SKM-1 (cell line): ENCODE results near the gene GNG7.
"Not testable (repeated sequence)": the region's sequence is repeated elsewhere in the genome, so short reads cannot be mapped to it uniquely, and the experiment has no call there.

Experiments
- DNase-seq: peaks from one replicate; lab custom pipeline; 2025; ENCODE audit not compliant: unreplicated experiment; lab: John Stamatoyannopoulos, UW

Gene GNG7

DNA sequence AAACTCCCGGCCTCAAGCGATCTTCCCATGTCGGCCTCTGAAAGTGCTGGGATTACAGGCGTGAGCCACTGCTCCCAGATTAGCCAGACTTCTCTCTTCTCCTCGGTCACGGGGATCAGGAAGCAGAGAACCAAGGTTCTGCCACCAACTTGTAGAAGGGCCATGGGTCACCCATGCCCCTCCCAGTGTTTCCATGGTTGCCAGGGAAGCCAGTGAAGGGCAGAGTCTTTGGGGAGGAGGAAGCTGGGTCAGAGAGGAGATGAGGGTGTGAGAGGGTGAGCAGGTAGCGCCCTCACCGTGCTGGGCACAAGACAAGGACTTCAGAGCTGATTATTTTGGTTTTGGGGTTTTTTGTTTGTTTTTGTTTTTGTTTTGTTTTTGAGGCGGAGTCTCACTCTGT lies 77.1 kb downstream of the GNG7 start:
- DNase-seq = peak; percentile 21

DNA sequence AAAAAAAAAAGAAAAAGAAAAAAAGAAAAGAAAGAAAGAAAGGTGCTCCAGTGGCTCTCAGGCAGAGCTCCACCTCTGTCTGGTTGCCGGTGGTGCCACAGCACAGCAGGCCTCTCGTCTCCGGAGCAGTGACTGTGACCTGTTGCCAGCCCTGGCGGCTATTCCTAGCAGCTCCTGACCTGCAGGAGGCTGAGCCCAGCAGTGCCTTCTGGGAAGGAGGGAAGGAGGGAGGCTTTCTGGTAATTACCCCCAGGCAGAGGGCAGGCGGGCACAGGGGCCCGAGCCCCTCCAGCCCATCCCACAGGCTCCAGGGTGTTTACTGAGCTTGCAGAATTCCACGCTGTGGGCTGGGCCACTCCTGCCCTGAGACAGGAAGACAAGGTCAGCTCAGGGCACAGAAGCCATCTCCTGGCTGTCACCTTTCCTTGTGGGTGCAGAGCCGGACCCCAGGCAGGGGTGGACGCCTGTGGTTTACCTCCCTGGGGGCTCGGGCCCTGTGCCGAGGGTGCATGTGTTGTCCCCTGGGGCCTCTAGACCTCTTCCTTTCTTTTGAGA lies 77.9 kb downstream of the GNG7 start:
- no peak for DNase-seq

DNA sequence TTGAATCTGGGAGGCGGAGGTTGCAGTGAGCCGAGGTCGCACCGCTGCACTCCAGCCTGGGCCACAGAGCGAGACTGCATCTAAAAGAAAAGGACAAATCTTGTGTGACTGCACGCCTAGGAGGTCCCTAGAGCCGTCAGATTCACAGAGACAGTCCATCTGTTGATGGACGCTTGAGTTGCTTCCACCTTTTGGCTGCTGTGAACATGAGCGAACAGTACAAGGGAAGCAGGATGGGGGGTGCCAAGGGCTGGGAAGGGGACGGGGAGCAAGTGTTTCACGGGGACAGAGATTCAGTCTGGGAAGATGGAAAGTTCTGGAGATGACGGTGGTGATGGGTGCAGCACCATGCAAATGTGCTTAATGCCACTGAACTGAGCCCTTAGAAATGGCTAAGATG lies 78.7 kb downstream of the GNG7 start:
- DNase-seq = no peak

DNA sequence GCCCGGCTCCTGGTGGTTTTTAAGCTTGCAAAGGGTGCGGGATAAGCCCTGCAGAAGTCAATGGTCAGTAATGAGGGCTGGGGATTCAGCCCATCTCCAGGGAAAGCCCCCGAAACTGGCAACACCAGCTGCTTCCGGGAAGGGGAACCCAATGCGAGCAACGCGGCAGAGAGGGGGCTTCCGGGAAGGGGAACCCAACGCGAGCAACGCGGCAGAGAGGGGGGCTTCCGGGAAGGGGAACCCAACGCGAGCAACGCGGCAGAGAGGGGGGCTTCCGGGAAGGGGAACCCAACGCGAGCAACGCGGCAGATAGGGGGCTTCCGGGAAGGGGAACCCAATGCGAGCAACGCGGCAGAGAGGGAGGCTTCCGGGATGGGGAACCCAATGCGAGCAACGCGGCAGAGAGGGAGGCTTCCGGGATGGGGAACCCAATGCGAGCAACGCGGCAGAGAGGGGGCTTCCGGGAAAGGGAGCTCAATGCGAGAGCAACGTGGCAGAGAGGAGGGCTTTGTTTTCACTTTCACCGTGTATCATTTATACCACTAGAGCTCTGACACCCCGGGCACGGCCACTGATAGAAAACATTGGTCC lies 80.0 kb downstream of the GNG7 start:
- not testable (repeated sequence) for DNase-seq

DNA sequence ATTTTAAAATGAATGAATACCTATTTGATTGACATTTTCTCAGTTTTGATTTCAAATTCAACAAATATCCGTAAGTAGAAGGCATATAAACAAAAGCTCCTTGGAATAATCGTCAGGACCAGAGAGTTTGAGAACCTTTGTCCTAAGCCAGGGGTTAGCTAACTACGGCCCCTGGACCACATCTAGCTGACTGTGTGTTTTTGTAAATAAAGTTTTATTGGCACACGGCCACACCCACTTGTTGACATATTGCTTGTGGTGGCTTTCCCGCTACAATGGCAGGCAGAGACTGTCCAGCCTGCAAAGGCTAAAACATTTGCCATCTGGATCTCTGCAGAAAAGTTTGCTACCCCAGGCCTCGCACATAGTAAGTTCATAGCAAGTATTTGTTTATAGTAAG lies 83.4 kb downstream of the GNG7 start:
- no peak for DNase-seq

DNA sequence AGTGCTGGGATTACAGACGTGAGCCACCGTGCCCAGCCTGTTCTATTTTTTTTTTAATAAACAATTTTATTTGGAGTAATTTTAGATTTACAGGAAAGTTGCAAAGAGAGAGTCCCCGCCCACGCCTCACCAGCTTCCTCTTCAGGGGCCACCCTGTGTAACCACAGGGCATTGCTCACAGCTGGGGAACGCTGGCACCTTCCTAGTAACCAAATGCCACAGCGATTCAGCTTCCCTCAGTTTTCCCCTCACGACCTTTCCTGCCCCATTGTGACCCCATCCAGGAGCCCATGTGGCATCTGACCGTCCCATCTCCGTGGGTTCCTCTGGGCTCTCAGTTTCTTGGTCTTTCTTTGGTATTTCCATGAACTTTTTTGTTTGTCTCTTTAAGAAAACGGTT lies 83.9 kb downstream of the GNG7 start:
- peak; percentile 68 for DNase-seq

DNA sequence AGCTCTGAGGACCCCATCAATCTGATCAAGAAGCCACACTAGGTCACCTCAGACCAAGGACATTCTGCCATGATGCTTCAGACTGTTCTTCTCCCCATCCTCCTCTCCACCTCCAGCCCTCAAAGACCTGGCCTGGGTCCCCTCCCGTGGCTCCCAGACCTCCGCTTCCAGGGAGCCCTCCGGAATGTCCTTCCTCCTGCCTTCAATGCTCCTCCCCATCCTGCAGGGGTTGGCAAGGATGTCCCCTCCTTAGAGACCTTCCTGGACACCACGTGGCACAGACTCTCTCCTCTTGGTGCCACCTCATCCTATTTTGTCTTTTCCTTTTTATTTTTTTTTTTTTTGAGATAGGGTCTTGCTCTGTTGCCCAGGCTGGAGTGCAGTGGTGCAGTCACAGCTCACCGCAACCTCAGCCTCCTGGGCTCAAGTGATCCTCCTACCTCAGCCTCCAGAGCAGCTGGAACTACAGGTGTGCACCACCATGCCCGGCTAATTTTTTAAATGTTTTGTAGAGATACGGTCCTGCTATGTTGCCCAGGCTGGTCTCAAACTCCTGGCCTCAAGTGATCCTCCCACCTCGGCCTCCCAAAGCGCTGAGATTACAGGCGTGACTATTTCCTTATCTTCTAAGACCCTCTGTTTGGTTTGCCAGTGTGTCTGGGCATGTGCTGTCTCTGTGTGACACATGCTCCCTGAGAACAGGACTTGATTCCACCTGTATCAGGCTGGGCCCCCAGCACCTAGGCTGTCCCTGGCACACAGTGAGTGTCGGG lies 84.9 kb downstream of the GNG7 start:
- no peak for DNase-seq

DNA sequence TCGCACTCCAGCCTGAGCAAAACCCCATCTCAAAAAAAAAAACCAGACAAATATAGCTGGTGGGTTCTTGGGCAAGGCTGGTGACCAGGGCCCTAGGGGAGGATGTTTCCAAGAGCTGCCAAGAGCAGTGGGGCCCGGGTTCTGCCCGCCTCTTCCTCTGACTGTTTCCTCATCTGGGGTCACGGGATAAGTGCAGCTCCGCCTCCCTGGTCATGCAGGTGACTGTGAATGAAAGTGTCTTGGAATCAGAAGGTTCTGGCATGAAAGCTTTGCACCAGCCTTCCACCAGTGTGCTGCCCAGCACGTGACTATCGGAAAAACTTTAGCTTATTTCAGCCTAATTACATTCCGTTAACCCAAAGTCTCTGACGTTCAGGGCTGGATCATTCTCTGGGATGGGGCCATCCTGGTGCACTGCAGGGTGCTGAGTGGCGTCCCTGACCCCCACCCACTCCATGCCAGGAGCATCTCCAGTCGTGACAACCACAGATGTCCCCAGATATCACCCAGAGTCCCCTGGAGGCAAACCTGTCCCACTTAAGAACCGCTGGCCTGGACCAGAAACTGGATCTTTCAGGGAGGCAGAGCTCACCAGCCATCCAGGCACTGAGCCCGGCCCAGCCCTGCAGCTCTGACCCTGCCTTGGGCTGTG lies 85.6 kb downstream of the GNG7 start:
- DNase-seq = peak; percentile 35

DNA sequence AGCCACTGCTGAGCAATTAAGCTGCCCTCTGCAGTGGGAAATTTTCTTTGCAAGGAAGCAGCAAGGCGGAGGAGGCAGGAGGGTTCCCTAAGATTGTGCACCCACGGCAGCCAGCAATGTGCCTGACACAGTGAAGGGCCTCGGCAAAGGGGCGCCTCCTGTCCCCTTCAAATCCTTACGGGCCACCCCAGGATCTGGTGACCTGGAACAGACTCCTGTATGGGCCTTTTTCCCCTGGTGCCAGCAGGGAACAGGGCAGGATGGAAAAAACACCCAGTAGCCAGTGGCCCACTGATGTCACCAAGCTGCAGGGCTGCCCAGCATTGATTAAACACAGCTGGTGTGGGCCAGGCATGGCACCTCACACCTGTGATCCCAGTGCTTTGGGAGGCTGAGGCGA lies 86.7 kb downstream of the GNG7 start:
- DNase-seq = no peak

DNA sequence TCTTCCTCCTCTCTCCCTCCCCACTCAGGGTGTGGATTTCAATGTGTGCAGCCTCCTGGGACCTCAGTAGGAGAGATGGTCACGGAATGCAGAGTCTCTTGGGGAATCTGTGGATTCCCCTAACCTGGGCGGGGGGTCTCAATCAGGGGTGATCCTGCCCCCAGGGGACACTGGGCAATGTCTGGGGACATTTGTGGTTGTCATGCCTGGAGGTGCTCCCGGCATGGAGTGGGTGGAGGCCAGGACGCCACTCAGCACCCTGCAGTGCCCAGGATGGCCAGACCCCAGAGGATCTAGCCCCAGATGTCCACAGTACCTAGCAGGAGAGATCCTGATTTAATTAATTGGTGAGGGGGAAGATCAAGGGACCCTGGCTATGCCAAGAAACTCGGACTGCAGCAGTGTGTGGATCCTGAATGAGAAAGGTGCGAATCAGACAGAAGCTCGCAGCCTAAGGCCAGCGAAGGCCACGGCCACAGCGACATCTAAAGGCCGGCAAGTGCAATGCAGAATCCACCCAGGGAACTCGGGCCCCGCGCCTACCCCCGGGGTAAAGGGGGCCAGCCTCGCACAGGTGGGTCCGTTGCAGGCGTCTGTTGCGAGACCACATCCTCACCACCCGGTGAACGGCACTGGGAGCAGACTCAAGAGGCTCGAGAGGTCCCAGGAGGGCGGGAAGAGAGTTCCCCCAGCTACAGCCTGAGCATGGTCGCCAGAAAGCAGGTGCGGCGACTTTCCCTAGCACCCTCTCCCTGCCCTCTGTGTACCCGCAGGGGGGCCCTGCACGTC lies 88.8 kb downstream of the GNG7 start:
- DNase-seq = peak; percentile 18

DNA sequence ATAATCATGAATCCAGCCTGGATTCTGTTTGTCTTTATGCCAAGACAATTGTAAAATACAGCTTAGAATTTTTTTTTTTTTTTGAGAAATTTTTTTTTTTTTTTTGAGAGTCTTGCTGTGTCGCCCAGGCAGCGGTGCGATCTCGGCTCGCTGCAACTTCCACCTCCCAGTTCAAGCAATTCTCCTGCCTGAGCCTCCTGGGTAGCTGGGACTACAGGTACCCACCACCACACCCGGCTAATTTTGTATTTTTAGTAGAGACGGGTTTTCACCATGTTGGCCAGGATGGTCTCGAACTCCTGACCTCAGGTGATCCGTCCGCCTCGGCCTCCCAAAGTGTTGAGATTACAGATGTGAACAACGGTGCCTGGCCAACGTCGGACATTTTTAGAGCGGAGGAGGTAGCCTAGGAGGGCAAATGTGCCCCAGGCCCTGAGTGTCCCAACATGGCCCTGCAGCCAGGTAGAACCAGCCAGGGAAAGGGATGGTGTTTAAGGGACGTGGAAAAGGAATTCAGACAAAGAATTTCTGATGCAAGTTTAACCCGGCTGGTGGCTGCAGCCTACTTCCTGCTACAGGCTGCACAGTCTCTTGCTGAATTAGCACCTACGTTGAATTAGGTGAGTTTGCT lies 89.8 kb downstream of the GNG7 start:
- DNase-seq = no peak

DNA sequence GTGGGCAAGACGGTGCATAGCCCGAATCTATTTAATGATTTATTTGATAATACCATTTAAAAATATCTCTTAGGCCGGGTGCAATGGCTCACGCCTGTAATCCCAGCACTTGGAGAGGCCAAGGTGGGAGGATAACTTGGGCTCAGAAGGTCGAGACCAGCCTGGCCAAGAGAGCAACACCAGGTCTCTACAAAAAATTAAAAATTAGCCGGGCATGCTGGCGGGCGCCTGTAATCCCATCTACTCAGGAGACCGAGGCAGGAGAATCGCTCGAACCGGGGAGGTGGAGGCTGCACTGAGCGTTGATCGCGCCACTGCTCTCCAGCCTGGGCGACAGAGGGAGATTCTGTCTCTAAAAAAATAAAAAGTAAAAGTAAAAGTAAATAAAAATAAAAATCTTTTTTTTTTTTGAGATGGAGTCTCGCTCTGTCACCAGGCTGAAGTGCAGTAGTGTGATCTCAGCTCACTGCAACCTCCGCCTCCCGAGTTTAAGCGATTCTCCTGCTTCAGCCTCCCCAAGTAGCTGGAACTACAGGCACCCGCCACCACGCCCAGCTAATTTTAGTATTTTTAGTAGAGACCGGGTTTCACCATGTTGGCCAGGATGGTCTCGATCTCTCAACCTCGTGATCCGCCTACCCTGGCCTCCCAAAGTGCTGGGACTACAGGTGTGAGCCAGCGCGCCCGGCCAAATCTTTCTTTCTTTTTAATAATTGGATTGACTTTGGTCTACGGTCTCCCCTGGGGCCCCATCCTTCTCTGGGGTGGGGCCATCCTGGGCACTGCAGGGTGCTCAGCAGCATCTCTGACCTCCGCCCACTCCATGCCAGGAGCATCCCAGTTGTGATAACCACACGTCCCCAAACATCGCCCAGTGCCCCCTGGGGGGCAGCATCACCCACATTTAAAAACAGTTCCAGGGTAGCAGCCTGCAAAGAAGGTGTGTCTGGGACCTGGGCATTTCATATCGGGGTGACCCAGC lies 90.7 kb downstream of the GNG7 start:
- DNase-seq = no peak

DNA sequence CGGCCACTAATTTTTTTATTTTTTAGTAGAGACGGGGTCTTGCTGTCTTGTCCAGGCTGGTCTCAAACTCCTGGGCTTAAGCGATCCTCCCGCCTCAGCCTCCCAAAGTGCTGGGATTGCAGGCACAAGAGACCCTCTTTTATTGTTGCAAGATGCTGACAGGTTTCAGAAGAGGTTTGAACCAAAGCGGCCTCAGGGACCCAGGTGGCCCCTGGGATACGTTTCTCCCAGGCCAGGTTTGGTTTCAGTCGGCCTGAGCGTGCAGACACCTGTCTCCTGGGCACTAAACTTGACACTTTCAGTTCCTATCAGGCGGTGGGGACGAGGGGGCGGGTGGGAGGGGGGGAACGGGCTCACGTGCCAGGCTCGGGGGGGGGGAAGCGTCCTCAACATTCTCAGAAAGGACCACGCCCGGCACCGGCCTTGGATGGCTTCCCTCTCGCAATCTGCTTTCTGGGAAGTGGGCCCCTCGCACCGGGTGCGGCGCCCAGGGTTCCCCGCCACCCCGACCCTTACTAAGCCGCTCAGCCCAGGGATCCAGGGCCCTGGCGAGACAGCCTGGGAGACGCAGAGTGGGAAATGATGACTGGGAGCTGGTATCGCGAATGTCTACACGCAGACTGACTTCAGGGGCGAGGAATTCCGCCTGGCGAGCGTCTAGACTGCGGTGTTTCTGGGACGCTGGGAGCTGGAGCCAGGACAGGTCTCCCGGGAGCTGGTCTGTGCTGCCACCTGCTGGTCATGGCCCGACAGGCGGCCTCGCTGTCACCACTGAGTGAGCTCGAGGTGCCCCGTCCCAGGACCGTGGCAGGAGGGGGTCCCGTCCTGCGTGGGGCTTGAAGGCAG lies 91.6 kb downstream of the GNG7 start:
- peak; percentile 38 for DNase-seq

DNA sequence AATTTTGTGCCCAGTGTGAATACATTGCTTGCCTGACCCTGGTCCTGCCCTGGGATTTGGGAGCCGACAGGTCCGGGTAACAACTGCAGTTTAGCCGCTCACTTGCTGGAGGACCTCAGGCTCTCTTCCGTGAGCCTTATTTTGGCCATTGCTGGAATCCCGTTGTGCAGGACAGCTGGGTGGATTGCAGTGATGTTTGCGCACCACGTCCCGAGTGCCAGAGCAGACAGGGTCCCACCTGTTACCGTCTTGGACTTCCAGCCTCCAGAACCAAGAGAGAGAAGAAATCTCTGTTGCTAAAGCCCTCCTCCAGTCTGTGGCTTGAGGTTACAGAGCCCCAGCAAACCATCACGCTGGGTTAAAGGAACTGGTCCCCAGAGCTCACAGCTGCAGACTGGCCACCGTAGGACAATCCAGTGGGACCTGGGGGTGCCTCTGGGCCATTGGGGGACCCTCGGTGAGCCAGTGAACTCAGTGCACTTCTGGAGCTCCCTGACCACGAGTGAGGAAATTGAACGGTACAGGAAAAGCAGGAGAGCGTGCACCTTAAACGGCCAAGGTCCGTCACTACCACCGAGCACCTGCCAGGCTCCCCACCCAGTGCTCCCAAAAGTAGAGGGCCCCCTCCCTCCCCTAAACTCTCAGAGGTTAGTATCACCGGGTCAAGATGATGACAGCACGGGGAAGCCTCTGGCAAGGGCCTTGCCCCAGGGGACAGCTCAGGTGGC lies 92.9 kb downstream of the GNG7 start:
- DNase-seq = no peak

DNA sequence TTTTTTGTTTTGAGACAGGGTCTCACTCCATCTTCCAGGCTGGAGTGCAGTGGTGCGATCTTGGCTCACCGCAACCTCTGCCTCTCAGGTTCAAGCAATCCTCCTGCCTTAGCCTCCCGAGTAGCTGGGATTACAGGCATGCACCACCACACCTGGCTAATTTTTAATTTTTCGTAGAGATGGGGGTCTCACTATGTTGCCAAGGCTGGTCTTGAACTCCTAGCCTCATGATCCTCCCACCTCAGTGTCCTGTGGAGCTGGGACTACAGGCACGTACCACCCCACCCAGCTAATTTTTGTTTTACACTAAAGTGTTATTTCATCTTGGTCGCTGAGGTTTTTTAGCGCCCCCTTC lies 93.5 kb downstream of the GNG7 start:
- DNase-seq = not testable (repeated sequence)

DNA sequence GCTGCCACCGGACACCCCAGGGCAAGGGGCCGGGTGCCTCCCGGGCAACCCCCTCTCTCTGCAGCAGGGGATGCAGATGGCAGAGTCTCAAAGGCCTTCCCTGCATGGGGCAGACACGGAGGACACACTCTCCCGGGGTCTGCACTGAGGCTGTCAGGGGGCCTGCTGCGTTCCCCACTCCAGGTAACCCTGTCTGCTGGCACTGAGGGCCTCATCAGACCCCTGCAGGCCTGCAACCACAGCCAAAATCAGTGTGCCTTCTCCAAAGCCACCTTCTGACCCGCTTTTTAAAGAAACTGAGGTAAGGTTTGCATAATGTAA lies 93.9 kb downstream of the GNG7 start:
- DNase-seq = no peak

DNA sequence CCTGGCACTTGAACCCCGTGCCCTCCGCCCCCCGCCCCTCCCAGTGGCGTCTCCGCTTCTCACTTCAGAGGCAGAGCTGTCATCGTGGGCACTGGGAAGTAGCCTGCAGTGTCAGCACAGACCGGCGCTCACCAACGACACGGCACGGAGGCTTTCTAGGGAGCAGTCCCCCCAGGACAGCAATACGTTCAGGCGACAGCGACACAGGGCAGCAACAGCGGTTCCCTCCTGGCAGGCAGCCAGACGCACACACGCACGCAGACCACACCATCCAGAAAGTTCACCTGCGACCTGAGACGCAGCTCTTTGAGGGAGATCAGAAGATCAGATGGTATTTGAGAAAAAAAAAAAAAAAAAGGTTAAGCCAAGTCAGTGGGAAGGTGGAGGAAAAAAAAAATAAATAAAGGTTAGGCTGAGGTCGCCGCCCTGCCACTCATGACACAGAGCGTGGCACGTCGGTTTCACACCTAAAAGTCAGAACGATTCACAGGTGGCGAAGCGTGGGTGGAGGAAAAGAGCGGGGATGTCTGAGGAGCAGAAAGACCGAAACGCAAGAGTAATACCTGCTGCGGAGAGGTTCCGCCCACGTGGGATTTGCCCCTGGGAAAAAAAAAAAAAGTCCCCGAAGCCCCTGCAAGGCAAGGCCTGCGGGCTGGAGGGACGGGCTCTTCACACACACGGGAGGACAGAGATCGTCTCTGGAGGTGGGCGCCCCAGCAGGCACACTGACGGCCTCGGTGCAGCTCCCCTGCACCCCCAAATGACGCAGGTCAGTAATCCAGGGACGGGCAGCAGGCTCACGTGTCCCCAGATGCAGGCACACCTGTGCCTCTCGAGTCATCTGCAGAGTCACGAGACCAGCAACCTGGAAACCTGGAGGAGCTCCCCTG lies 94.5 kb downstream of the GNG7 start:
- DNase-seq = no peak
